ENCODE data around the gene SUSD4.

DNA sequence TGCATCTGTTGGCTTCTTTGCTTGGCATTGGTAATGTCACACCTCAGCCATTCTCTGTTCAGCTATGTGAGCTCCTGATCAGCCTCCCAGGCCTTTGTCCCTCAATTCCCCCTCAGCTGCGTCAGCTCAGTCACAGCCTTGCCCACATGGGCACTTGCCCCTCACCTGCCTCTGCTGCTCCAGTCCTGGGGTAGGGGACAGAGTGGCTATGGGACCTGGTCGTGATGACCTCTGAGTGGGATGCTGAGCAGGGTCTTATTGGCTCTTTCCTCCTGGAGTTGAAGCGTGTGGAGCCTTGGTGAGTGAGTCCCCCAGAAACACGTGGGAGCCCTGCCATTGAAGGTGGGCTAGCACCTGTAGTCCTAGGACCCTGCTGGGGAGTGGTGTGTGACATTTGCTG lies 159.6 kb downstream of the SUSD4 start:
- TF ChIP-seq POLR2A (IDR thresholded peaks at IDR 0.05; ENCODE audit: low read length) (no peak), GATA1 (IDR thresholded peaks at IDR 0.05; ENCODE audit: low read depth, low read length) (no peak)

All from erythroblast (primary cell).